DMS79 treated with DMSO at 0.1 percent for 48 hours (cell line): Measurements from ENCODE around the gene PCIF1.

Source experiments
- DNase-seq: peaks from one replicate; lab custom pipeline; 2025; lab: John Stamatoyannopoulos, UW

The PCIF1 gene

DNA sequence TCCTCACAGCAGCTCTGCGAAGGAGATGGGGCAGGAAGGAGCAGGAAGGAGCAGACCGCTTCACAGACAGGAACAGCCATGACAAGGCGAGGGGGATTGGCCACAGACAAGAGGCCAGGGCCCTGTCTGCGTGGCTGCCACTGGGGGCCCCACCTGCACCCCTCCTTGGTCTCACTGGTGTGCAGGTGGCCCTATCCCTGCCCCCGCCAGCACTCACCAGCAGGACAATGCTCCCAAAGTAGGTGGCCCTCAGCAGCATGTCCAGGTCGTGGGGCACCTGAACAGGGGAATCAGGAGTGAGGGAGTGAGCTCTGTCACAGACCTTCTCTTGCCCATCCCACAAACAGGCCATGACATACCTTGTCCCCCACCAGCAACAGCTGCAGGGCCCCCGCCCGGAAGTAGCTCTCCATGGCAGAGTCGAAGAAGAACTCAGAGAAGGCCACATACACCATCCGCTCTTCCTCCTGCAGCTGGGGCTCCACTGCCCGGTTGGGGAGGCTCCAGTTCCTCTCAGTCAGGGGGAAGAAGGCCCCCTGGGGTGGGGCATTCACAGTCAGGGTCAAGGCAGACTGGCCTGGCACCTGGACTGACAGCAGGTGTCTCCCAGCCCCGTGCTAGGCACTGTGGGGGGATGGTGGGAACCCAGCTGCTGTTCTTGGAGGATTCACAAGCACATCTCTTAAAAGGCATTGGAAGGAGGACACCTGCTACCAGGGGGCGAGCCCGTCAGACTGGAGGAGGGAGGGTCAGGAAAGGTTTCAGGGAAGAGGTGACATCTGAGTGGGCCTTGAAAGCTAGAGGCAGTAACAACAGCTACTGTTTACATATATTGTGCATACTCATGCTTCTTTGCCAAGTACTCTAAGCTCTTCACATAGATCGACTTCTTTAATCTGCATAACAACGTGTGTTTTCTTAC is 29.6 kb upstream of the PCIF1 start:
- no peak for DNase-seq

DNA sequence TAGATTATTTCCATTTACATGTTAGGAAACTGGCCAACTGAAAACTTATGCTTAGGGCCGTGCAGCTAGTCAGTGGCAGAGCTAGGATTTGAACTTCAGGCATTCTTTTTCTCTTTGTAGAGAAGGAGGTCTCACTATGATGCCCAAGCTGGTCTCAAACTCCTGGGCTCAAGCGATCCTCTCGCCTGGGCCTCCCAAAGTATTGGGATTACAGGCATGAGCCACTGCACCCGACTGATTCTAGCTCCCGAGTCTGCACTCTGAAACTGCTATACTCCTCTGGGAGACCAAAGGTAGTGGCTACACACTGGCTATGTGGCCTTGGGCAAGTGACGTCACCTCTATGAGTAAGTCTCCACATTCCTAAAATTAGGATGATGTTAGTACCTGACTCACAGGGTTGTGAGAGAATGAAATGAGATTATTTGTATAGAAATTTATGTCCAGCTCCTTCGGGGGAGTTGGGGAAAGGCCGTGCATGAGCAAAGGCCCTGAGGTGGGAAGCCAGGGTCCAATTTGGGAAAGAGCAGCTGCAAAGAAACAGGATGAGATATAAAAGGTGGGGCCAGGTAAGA is 28.9 kb upstream of the PCIF1 start:
- DNase-seq: no peak

DNA sequence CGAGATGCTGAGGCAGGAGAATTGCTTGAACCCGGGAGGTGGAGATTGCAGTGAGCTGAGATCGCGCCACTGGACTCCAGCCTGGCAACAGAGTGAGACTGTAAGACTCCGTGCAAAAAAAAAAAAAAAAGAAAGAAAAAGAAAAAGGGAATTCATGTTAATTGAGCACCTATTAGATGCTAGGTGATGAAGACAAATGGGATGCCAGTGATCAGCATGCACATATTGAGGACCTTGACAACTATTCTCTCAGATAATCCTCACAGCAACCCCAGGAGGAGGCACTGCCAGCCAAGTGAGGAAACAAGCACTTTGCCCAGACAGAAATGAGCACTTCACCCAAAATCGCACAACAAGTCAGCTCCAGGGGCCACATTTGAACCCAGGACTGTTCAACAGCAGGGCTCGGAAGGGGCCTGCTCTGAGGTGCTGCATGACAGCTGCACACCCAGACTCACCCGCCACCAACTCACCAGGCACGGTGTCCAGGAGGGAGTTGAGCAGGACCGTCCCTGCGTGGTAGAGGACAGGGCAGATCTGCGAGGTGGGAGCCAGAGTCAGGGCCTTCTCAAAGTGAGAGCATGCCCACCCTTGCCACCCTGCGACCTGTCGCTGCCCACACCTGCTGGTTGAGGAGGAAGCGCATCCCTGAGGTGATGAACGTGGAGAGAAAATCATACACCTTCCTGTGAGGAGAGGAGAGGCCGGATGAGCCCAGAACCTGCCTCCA is 27.1 kb upstream of the PCIF1 start:
- DNase-seq: no peak

DNA sequence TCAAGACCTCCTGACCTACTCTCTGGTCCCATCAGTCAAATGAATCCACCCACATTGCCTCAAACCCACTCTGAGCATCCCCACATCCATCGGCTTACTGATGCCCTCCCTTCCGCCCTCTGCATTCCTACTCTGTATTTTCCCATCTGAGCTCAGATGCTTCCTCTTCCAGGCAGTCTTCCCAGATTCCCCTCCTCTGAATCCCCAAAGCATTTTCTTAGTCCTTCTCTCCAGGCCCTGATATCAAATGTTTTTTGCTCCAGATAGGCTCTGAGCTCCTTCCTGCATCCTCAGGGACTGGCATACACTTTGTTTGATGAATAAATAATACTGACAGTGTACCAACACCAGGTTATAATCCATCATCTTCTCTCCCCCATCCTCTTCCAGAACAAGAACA is 26.4 kb upstream of the PCIF1 start:
- no peak for DNase-seq

DNA sequence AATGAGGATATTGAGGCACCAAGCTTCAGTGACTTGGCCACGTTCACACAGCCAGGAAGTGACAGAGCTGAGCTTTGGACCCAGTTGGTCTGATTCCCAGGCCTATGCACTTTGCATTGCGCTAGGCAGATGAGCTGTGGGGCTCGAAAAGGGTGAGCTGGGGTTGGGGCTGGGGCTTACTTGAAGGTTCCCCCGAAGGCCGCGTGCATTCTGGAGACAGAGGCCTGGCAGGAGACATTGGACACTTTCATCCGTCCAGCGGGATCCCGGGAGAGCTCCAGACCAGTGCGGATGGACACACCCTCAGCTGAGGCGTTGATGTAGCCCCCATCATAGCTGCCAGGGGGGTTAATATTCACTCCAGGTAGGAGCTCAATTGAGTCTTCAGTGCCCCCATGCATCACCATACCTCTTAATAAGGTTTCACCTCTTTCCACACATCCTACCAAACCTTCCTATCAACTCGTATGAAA is 25.1 kb upstream of the PCIF1 start:
- DNase-seq: no peak

DNA sequence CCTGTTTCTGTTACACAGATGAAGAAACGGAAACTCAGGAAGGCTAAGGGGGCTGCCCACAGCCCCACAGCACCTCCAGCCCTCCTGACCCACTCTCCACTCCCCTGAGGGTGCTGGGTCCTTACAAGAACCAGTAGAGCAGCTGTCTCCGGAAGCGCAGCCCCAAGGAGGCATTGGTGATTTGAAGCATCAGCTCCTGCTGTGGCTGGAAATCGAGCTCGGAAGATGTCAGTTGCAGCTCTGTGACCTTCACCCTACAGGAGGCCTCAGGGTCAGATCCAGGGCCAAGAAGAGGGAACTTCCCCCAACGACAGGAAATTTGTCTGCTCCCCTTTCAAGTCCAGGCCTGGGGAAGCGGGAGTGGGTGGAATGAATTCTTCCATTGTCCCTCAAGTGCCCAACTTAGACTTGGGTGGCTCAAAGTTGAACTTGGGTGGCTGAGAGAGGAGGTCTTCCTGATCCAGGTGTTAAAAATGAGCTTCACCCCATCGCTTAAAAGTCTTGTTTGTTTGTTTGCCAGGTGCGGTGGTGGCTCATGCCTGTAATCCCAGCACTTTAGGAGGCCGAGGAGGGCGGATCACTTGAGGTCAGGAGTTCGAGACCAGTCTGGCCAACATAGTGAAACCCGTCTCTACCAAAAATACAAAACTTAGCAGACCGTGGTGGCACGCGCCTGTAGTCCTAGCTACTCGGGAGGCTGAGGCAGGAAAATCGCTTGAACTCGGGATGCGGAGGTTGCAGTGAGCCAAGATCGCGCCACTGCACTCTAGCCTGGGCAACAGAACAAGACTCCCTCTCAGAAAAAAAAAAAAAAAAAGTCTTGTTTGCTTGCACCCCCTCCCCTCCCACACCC is 24.4 kb upstream of the PCIF1 start:
- DNase-seq: no peak

DNA sequence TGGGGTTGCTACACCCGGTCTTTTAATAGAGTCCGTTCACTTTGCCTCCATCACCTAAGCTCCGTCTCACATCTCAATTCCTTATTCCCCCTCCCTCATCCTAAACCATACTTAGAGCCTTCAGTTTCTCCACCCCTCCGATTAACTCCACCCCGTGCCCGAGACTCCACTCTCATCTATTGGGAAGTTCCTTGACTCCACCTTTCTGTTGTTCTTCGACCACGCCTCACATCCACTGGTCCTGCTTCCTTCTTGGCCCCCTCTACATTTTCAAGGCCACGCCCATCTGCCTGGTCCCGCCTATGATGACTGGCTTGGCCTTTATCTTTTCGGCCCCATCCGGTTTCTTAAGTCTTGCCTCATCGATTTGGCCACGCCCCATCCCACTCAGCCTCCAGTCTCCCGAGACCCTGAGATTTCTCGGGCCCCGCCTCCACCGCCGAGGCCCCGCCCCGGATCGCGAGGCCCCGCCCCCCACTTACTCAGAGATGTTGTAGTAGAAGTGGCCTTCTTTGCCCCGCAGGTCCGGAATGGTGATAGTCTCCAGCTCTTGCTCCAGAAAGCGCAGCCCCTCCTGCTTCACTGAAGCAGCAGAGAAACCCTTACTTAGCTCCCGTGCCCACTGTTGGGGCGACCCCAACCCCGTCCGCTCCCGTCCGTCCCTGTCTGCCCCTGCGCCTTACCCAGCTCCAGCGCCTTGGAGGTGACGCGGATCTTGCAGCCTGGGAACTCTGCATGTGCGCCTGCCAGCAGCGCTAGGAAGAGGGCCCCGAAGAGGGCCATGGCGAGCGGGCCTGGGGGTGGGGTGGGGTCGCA is 23.6 kb upstream of the PCIF1 start:
- no peak for DNase-seq

DNA sequence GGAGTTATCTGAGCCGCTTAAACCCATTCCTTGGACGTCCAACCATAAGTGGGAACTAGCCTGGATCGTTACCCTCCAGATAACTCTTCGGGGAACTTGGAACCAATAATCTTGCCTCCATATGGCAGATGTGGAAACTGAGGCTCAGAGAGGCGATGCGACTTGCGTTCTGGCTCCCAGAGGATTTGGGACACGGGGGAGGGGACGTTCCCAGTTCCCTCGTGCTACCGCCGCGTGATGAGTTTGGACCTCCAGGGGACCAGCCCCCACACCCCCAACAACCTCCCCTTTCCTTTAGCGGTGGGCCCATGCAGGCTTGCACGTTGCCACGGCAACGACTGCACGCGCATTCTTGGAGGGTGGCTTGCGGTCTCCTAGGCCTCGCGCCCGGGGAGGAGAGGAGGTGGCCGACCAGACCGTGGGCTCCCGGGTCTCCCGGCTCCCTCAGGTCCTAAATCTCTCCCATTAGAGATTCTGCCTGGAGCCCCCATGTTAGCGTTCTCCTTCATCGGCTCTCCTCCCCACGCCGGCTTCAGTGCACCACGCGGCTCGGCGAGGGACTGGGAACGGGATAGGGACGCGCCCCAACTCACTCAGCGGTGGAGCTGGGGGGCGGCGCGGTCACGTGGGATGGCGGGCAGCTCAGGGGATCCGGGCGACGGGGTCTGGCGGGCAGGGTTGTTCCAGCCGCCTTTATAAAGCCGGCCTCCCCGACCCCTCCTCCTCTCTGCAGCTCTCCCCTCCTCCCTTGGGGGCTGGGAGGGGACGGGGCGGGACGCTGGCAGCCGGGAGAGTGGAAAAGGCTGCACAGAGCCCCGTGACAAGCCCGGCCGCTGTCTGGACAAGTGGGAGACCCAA is 22.8 kb upstream of the PCIF1 start, which contains the start of gene PLTP:
Gene PLTP (minus strand): TSS at position 670 of the 858 bp plus-strand sequence. CDS start 703 bp downstream, outside the sequence.
- DNase-seq: no peak

DNA sequence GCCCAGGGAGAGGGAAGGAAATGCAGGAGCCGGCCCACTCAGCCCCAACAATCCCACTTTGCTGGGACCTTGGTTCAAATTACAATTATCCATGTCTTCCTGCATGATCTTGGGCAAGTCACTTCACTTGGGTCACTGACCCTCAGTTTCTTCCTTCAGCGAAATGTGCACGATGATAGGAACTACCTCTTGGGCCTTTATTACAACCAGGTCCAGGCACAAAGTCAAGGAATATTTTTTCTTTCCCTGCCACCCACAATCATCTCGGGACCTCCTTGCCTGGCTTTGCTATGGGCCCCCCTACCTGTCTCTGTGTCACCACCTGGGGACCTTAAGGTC is 22.2 kb upstream of the PCIF1 start:
- DNase-seq: no peak

DNA sequence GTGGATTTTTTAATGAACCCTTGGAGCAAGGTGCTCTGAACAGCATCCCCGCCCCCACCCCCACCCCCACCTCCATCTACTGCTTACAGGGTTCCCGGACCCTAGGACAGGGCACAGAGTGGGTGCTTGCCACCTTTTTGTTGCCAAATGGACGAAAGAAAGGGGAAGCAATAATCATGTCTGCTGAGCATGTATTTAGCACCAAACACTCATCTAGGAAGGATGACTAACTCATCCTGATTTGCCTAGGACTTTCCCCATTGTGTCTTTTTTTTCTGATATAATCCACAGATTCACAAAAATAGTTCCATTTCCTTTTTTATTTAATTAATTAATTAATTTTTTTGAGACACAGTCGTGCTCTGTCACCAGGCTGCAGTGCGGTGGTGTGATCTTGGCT is 21.4 kb upstream of the PCIF1 start:
- no peak for DNase-seq

DNA sequence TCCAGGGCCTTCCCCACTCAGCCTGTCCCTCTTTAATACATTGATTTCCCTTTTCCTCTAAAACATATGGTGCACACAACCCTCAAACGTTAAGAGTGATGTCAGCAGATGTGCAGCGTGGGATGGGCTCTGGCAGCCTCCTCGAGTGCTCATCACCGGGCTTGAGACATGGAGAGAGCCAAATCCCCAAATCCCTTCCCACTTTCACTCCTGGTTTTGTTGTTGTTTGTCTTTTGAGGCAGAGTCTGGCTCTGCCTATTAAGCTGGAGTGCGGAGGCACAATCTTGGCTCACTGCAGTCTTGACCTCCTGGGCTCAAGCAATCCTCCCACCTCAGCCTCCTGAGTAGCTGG is 16.7 kb upstream of the PCIF1 start:
- DNase-seq: no peak

DNA sequence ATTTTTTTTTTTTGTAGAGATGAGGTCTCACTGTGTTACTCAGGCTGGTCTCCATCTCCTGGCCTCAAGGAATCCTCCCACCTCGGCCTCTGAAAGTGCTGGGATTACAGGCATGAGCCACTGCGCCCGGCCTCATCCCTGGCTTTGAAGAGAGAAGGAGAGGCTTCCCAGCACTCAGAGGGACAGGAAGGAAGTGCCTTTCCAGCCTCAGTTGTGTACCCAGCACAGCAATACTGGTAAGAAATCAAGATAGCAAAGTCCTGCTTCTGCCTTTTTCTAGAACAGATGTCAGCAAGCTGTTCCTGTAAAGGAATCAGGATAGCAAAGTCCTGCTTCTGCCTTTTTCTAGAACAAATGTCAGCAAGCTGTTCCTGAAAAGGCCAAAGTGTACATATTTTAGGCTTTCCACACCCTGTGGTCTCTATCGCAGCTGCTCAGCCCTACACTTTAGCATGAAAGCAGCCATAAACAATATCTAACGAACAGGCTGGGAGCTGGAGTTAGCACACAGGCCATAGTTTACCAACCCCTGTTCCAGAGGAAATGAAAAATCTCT is 16.2 kb upstream of the PCIF1 start:
- no peak for DNase-seq

DNA sequence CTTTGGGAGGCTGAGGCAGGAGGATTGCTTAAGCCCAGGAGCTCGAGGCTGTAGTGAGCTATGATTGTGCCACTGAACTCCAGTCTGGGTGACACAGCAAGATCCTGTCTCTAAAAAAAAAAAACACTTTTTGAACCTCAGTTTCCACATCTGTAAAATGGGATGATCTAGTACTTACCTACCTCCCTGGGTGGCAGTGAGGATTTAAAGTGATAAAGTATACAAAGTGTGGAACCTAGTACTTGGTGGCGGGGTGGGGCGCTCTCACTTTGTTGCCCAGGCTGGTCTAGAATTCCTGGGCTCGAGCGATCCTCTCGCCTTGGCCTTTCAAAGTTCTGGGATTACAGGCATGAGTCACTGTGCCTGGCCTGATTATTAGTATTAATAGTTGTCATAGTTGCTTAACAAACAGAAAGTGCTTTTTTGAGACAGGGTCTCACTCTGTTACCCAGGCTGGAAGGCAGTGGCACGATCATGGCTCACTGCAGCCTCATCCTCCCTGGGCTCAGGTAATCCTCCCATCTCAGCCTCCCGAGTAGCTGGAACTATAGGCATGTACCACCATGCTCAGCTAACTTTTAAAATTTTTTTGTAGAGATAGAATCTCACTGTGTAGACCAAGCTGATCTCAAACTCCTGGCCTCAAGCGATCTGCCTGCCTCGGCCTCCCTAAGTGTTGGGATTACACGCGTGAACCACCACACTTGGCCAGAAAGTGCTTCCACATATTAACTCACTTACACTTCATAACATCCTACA is 15.5 kb upstream of the PCIF1 start:
- DNase-seq: no peak

DNA sequence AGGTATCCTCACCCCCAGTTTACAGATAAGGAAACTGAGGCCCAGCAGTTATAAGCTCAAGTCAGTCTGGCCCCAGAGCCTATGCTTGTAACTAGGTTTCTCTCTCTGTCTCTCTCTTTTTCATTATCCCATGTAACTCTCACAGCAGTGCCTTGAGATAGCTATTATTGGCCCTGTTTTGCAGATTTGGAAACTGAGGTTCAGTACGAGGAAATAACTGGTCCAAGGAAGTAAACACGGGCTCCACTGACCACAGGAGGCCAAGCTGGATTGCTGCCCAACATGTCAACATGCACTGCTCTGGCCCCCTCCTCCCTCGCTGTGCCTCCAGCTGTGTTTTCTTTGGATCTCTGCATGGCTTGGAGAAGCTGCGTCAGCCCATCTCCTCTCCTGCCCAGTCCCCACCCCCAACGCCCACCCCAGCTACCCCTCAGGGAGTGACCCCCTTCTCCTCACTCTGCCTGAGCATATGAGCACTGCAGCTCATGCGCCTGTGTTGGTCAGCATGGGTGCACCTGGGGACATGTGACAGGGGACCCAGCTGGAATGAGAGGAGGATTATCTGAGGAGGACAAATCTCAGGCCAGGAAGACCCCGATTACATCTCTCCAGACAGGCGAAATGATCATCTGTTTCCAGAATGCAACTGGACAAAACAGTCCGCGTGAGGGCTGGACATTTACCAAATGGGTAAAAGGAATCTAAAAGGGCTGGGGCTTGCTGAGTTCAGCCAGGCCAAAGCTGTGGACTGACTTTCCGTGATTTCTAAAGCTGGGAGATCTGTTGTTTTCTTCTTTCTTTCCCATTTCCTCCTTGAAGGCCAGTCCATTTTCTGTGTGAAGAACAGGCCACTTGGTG is 14.7 kb upstream of the PCIF1 start:
- no peak for DNase-seq

DNA sequence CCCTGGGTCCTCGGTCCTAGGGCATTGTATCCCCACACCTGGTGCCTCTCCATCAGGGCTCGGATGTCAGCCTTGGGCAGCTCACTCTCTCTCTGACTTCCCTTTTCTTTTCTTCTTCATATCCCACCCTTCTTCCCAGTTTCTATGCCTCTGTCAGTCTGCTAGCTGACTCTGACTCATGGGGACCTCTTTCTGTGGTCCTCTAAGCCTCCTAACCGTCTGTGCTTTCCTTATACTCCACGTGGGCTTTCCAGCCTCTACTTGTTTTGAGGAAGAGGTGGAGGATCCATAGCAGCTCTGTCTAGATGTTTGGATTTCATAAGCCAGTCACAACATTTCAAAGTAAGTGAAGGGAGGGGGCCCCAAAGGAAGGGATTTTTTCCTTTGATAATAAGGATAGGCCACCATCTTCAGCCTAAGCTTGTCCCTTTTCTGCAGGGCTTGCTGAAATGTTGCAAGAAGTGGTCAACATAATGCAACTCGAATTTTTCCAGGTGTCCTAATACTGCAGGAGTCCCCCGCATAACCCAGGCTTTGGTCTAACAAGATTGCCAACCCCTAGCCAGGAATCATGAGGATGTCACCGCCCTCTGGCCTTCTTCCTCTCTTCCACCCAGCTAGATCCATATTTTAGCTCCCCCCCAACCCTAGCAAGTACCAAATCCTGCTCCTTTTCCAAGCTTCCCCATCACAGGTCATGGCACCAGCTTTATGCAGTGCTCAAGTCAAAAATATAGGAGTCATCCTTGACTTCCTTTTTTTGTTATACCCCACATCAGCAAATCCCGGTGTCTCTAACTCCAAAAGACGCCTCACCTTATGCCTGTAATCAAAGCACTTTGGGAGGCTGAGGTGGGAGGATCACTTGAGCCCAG is 13.8 kb upstream of the PCIF1 start:
- no peak for DNase-seq

DNA sequence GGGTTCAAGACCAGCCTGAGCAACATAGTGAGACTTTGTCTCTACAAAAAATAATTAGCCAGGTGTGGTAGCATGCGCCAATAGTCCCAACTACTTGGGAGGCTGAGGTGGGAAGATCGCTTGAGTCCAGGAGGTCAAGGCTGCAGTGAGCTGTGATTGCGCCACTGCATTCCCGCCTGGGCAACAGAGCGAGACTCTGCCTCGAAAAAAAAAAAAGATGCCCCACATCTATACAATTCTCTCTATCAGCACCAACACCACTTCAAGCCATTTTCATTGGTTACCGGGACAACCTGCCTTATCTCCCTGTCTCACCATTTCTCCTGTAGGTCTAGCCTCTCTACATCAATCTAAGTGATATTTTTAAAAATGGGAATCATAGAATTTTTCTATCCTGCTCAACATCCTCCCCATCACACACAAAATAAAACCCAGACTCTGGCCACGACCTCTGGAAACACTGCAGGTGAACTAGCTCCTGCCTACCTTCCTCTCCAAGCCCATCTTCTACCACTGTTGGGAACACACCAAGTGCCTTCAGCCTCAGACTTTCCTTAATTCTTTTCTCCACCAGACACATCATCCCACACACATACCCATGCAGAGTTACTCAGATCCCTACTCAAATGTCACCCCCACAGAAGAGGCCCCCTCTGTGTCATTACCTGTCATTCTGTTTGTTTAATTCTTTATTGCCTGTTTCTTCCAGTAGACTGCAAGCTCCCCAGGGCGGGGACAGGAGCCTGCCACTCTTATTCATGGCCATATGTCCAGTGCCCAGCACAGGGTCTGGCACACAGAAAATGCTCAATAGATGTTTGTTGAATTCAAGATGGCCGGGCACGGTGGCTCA is 12.9 kb upstream of the PCIF1 start:
- DNase-seq: no peak
